Thymus (tissue), 11 donors: ENCODE data around the gene IMMP2L. TPM values are rescaled to one million over a fixed set of nuclear protein-coding genes. Genes with fewer than 3 reads are reported as not detected.

Source experiments
- DNase-seq, 9 donors: peaks; one replicate each; pipeline ENCODE4 v3.0.0-alpha.2; 2013; ENCODE audit warnings: low spot score in 9 of 9, low read depth in 6 of 9, missing footprints in 1 of 9
- H3K27ac ChIP-seq, 2 donors: one replicate each; pipeline ENCODE4 v1.5.1; 2013; ENCODE audit warnings: control low read depth in 1 of 2, low read depth in 1 of 2, low read length in 1 of 2, mild to moderate bottlenecking in 1 of 2, moderate library complexity in 1 of 2
- H3K27me3 ChIP-seq, 2 donors: one replicate each; pipeline ENCODE4 v1.5.1; 2013; ENCODE audit warnings: low read length in 1 of 2; ENCODE audit not compliant: control insufficient read depth in 2 of 2, insufficient read depth in 1 of 2
- H3K36me3 ChIP-seq, 2 donors: one replicate each; pipeline ENCODE4 v1.5.1; 2013; ENCODE audit warnings: low read length in 1 of 2, mild to moderate bottlenecking in 1 of 2, moderate library complexity in 1 of 2; ENCODE audit not compliant: control insufficient read depth in 2 of 2, insufficient read depth in 2 of 2
- H3K4me1 ChIP-seq, 2 donors: one replicate each; pipeline ENCODE4 v1.5.1; 2013; ENCODE audit warnings: low read length in 2 of 2; ENCODE audit not compliant: control insufficient read depth in 2 of 2, insufficient read depth in 2 of 2
- H3K4me3 ChIP-seq, 2 donors: one replicate each; pipeline ENCODE4 v1.5.1; 2013; ENCODE audit warnings: low read length in 2 of 2, control low read depth in 1 of 2, mild to moderate bottlenecking in 1 of 2
- H3K9me3 ChIP-seq, 2 donors: one replicate each; pipeline ENCODE4 v1.5.1; 2013; ENCODE audit warnings: low read length in 1 of 2, mild to moderate bottlenecking in 1 of 2; ENCODE audit not compliant: control insufficient read depth in 2 of 2, insufficient read depth in 1 of 2
- WGBS: extraction: QIAGEN DNeasy Blood & Tissue Kit; methylation state at CpG from one replicate; pipeline ENCODE4 v1.1.7; 2013; 5-methylcytosine and 5-hydroxymethylcytosine counted together
- polyA plus RNA-seq: library from polyadenylated mRNA; stranded (reverse); fragments of 200-250 nt; gene quantifications from one replicate; pipeline ENCODE4 v1.2.3, GENCODE V29; 2013
- total RNA-seq: library from RNA; stranded (reverse); fragments of 120-200 nt; gene quantifications from one replicate; pipeline ENCODE4 v1.2.4, GENCODE V29; 2013
- donor health status: healthy.

IMMP2L gene
- total and polyA plus RNA-seq, 2 donors: 11.0 to 12.8 TPM

DNA sequence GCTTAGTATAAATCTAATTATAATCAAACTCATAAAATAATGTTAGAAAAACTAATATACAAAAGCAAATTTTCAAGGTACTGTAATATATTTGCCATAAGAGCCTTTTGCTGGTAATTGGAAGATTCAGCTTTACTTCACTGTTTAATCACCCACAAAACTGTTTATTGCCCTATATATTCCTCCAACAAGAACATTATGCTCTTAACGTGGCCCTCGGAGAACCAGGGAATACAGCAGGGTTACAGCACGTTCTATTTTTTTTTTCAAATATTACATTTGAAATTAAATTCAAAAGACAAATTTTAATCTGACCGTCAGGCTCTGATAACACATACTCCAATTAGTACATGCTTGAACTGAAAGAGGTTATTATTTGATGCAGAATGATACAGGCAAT, 807.6 kb downstream of the IMMP2L start:
- WGBS: 98% methylated on average over 4 of the region's 4 CpGs
- H3K4me3 ChIP-seq: no peak overlapping the region
- no peak for DNase-seq

GRCh38 chr7:110750931-110751605, 811.2 kb downstream of the IMMP2L start:
- H3K27me3 ChIP-seq: no peaks in the 10 kb centered on the region
- DNase-seq: no peak
- H3K4me3 ChIP-seq: no peak overlapping the region
- H3K9me3 ChIP-seq: no peaks in the 10 kb centered on the region
- no peaks in the 10 kb centered on the region for H3K4me1 ChIP-seq
- H3K27ac ChIP-seq: no peak overlapping the region
- 95% methylated on average over 3 of the region's 3 CpGs for WGBS
- no peaks in the 10 kb centered on the region for H3K36me3 ChIP-seq

More for the DNA sequence above, 807.6 kb downstream of the IMMP2L start:
- Histone ChIP-seq H3K36me3 (no peaks in the 10 kb centered on the region), H3K9me3 (no peaks in the 10 kb centered on the region), H3K27me3 (no peaks in the 10 kb centered on the region), H3K27ac (no peak overlapping the region), H3K4me1 (no peaks in the 10 kb centered on the region)

GRCh38 chr7:110733221-110733620, 829.1 kb downstream of the IMMP2L start:
- H3K27ac ChIP-seq: no peak overlapping the region
- peaks cover 0 to 4% of the 10 kb centered on the region in 2 donors for H3K4me1 ChIP-seq
- H3K36me3 ChIP-seq: no peaks in the 10 kb centered on the region
- no peak for DNase-seq
- WGBS: 63% methylated on average over 1 of the region's 1 CpG
- no peak overlapping the region for H3K4me3 ChIP-seq
- no peaks in the 10 kb centered on the region for H3K27me3 ChIP-seq
- peaks cover 0 to 7% of the 10 kb centered on the region in 2 donors for H3K9me3 ChIP-seq

DNA sequence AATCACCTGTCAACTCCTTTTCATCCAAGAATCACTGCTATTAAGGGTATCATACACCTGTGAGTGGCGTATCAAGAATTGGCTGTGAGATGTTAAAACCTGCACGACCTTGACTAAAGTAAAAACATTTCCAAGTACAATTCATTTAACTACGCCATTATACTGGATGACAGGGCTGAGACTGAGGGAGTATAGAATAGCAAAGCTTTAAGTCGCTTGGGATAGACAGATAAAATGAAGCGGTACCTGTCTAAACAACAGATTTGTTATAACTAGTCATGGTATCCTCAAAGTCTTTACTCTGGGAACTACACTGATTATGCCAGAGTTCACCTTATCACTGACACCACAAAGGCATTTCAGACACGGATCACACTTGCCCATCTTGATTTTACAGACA, 837.5 kb downstream of the IMMP2L start:
- H3K4me3 ChIP-seq: no peak overlapping the region
- no peak overlapping the region for H3K27ac ChIP-seq
- H3K9me3 ChIP-seq: no peaks in the 10 kb centered on the region
- H3K4me1 ChIP-seq: no peaks in the 10 kb centered on the region
- no peaks in the 10 kb centered on the region for H3K36me3 ChIP-seq
- DNase-seq: no peak
- H3K27me3 ChIP-seq: no peaks in the 10 kb centered on the region
- WGBS: 94% methylated on average over 6 of the region's 6 CpGs

GRCh38 chr7:110721395-110721794, 840.9 kb downstream of the IMMP2L start:
- H3K4me3 ChIP-seq: no peak overlapping the region
- H3K4me1 ChIP-seq: no peaks in the 10 kb centered on the region
- no peak overlapping the region for H3K27ac ChIP-seq
- H3K36me3 ChIP-seq: no peaks in the 10 kb centered on the region
- no peaks in the 10 kb centered on the region for H3K27me3 ChIP-seq
- H3K9me3 ChIP-seq: no peaks in the 10 kb centered on the region
- WGBS: over 99% methylated on average over 2 of the region's 2 CpGs
- no peak for DNase-seq

DNA sequence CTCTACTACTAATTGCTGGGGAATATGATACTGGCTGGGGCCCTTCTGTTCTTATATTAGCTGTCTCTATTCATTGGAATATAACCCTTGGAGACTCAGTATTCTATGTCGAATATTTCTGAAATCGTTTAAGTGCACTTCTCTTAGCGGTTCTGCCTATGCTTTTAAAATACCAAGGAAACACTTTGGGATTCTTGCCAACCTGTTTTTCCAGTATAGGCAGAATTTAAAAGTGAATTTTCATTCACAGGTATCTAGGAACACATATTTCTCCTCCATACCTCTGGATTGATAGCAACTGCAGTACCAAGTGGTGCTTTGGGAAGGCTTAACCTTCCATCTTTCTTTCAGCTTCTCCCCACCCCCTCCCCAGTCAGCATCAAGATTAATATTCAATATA, 841.7 kb downstream of the IMMP2L start:
- H3K9me3 ChIP-seq: no peaks in the 10 kb centered on the region
- WGBS: 93% methylated on average over 3 of the region's 3 CpGs
- H3K4me3 ChIP-seq: no peak overlapping the region
- no peaks in the 10 kb centered on the region for H3K4me1 ChIP-seq
- no peaks in the 10 kb centered on the region for H3K36me3 ChIP-seq
- no peaks in the 10 kb centered on the region for H3K27me3 ChIP-seq
- DNase-seq: no peak
- no peak overlapping the region for H3K27ac ChIP-seq

DNA sequence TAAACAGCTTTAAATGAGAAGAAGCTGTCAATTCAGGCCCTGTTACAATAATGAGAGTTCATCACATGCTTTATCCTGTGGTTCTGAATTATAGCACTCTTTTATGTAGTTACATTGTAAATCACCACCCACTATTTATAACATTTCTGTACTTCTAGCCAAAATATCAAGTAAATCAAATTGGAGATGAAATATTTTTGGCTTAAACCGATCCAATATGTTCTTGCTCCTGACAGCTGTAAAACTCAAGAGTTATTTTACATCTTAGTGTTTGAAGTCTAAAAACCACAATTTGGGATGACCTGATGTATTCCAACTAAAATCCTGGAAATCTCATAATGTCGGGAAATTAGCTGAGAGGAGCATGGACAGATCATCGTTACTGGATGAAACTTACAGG, 842.6 kb downstream of the IMMP2L start:
- no peak for DNase-seq

GRCh38 chr7:110718503-110719205, 843.6 kb downstream of the IMMP2L start:
- WGBS: 83% methylated on average over 3 of the region's 3 CpGs
- Histone ChIP-seq H3K27ac (no peak overlapping the region), H3K4me1 (no peaks in the 10 kb centered on the region), H3K4me3 (no peak overlapping the region), H3K36me3 (no peaks in the 10 kb centered on the region), H3K9me3 (no peaks in the 10 kb centered on the region), H3K27me3 (no peaks in the 10 kb centered on the region)
- DNase-seq: no peak

More for the DNA sequence above, 842.6 kb downstream of the IMMP2L start:
- H3K36me3 ChIP-seq: no peaks in the 10 kb centered on the region
- H3K27ac ChIP-seq: no peak overlapping the region
- WGBS: 95% methylated on average over 3 of the region's 3 CpGs
- H3K4me1 ChIP-seq: no peaks in the 10 kb centered on the region
- H3K9me3 ChIP-seq: no peaks in the 10 kb centered on the region
- no peaks in the 10 kb centered on the region for H3K27me3 ChIP-seq
- no peak overlapping the region for H3K4me3 ChIP-seq

DNA sequence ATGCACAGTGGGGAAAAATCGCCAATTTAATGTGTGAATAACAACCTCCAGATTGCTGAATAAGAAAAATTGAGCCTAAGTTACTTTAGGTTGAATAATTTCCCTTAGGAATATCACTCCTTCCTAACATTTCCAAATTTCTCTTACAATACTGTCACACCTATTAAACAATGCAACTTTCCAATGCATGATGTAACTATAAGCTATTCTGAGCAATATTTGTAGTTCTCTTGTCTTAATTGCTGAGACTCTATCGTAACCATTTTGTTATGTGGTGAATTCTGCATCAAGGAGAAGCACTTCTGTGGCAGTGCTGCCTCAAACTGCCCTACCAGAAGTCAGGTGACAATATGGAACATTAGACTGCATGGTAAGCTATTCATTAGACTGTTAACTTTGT, 858.1 kb downstream of the IMMP2L start:
- Histone ChIP-seq H3K4me3 (no peak overlapping the region), H3K36me3 (no peaks in the 10 kb centered on the region), H3K4me1 (no peaks in the 10 kb centered on the region), H3K27ac (no peak overlapping the region), H3K27me3 (no peaks in the 10 kb centered on the region), H3K9me3 (no peaks in the 10 kb centered on the region)
- no peak for DNase-seq
- WGBS: 95% methylated on average over 2 of the region's 2 CpGs
